Adipocyte (in vitro differentiated cells): ENCODE results near the gene CLTCL1.

Source experiments
- DNase-seq: peaks from one replicate; pipeline ENCODE4 v3.0.0-alpha.2; 2015; ENCODE audit warnings: low read depth
- H3K27me3 ChIP-seq: replicated peaks from 2 replicates; pipeline ENCODE4 v1.7.0; 2013; ENCODE audit warnings: mild to moderate bottlenecking, low read length, moderate library complexity; ENCODE audit not compliant: control insufficient read depth, insufficient read depth
- H3K36me3 ChIP-seq: 2 replicates; pipeline ENCODE4 v1.7.0; 2013; ENCODE audit warnings: low read length, mild to moderate bottlenecking, moderate library complexity; ENCODE audit not compliant: control insufficient read depth, insufficient read depth, severe bottlenecking
- H3K4me1 ChIP-seq: 2 replicates; pipeline ENCODE4 v1.7.0; 2013; ENCODE audit warnings: mild to moderate bottlenecking, low read length, moderate library complexity; ENCODE audit not compliant: control insufficient read depth, insufficient read depth
- H3K4me3 ChIP-seq: 2 replicates; pipeline ENCODE4 v1.7.0; 2013; ENCODE audit warnings: mild to moderate bottlenecking, low read length, moderate library complexity
- H3K9ac ChIP-seq: 2 replicates; pipeline ENCODE4 v1.7.0; 2013; ENCODE audit warnings: mild to moderate bottlenecking, low read length, moderate library complexity
- H3K9me3 ChIP-seq: 2 replicates; pipeline ENCODE4 v1.7.0; 2013; ENCODE audit warnings: mild to moderate bottlenecking, low read length, moderate library complexity; ENCODE audit not compliant: control insufficient read depth

CLTCL1 gene

DNA sequence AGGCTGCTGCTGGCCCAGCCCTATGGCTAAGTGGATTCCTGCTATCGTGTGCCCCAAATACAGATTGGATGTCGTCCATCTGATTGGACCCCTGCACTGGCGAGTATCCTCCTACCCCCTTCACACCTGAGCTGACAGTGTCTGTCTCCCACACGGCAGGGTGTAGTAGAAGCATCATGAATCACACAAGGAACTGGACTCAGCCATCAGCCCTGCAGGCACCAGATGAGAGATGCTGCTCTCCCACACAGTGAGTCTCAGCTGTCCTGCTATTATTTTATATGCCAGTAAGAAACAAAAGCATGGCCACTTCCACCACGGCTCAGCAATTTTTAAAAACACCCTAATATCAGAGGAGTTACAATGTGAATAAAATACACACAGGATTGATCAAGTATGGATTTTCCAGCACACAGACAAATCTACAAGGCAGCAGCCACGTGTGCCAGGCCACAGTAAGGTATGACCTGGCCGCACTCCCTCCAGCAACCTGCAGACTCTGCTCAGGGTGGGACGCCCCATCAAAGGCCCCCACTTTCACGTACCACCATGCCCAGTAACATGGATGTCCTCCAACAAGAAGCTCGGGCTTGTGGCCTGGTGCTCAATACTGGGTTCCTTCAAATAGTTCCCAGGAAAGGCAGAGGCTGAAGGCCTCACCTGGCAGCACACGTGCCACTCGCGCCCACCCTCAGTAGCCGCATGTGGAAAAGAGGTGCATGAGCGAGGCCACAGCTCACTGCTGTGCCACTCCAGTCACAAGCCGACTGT lies 96.6 kb downstream of the CLTCL1 start:
- no peaks in the 10 kb centered on the region for H3K27me3 ChIP-seq
- H3K36me3 ChIP-seq, result peaks cover 83% of the 10 kb centered on the region
- no peaks in the 10 kb centered on the region for H3K9me3 ChIP-seq
- DNase-seq, result no peak
- no peak overlapping the region for H3K4me3 ChIP-seq
- H3K4me1 ChIP-seq, result no peaks in the 10 kb centered on the region
- H3K9ac ChIP-seq, result no peak overlapping the region

DNA sequence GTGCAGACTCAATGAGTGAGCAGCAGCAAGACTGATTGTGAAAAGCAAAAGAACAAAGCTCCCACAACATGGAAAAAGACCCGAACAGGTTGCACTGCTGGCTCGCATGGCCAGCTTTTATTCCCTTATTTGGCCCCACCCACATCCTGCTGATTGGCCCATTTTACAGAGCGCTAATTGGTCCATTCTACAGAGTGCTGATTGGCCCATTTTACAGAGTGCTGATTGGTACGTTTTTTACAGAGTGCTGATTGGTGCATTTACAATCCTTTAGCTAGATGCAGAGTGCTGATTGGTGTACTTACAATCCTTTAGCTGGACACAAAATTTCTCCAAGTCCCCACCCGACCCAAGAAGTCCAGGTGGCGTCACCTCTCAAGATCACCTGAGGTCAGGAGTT lies 97.6 kb downstream of the CLTCL1 start:
- DNase-seq, result no peak
- H3K27me3 ChIP-seq, result no peaks in the 10 kb centered on the region
- no peaks in the 10 kb centered on the region for H3K4me1 ChIP-seq
- no peak overlapping the region for H3K9ac ChIP-seq
- H3K9me3 ChIP-seq, result no peaks in the 10 kb centered on the region
- peaks cover 82% of the 10 kb centered on the region for H3K36me3 ChIP-seq
- no peak overlapping the region for H3K4me3 ChIP-seq

- H3K36me3 ChIP-seq, result peaks cover 54% of the 10 kb centered on the region
- peaks cover 4% of the 10 kb centered on the region for H3K4me1 ChIP-seq
- H3K9me3 ChIP-seq, result no peaks in the 10 kb centered on the region
- H3K4me3 ChIP-seq, result no peak overlapping the region
- no peak for DNase-seq
- H3K27me3 ChIP-seq, result no peaks in the 10 kb centered on the region
- H3K9ac ChIP-seq, result no peak overlapping the region
Measured at GRCh38 chr22:19187716-19188563, 103.6 kb downstream of the CLTCL1 start.

- Histone ChIP-seq H3K27me3 (no peaks in the 10 kb centered on the region), H3K4me1 (peaks cover 9% of the 10 kb centered on the region), H3K4me3 (no peak overlapping the region), H3K9ac (peak overlapping the region; percentile 16), H3K9me3 (no peaks in the 10 kb centered on the region), H3K36me3 (peaks cover 46% of the 10 kb centered on the region)
- DNase-seq, result no peak
Measured at GRCh38 chr22:19184276-19184997, 107.1 kb downstream of the CLTCL1 start.

DNA sequence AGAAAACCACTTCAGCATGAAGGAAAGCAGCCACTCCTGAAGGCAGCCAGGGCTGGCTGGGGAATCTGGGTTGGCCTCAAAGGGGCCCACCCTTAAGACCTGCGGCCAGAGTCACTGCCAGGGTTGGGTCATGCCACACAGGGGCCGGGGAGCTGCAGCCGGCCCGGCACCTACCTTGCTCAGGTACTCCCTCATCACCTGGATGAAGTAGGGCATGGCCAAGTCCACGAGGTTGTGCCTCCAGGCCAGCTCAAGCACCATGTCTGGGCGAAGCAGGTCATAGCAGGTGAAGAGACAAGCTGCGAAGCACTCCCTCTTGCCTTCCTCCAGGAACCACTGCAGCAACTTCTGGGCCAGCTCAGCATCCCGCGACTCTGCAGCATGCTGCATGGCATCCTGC lies 108.3 kb downstream of the CLTCL1 start:
- H3K4me3 ChIP-seq, result no peak overlapping the region

GRCh38 chr22:19182472-19183157 lies 108.9 kb downstream of the CLTCL1 start:
- H3K9ac ChIP-seq, result no peak overlapping the region
- DNase-seq, result no peak
- H3K9me3 ChIP-seq, result no peaks in the 10 kb centered on the region
- peaks cover 33% of the 10 kb centered on the region for H3K36me3 ChIP-seq
- no peaks in the 10 kb centered on the region for H3K27me3 ChIP-seq
- peaks cover 13% of the 10 kb centered on the region for H3K4me1 ChIP-seq
- no peak overlapping the region for H3K4me3 ChIP-seq

More for the DNA sequence above, 108.3 kb downstream of the CLTCL1 start:
- Histone ChIP-seq H3K27me3 (no peaks in the 10 kb centered on the region), H3K9me3 (no peaks in the 10 kb centered on the region), H3K9ac (no peak overlapping the region), H3K36me3 (peaks cover 38% of the 10 kb centered on the region), H3K4me1 (peaks cover 13% of the 10 kb centered on the region)
- DNase-seq, result no peak

DNA sequence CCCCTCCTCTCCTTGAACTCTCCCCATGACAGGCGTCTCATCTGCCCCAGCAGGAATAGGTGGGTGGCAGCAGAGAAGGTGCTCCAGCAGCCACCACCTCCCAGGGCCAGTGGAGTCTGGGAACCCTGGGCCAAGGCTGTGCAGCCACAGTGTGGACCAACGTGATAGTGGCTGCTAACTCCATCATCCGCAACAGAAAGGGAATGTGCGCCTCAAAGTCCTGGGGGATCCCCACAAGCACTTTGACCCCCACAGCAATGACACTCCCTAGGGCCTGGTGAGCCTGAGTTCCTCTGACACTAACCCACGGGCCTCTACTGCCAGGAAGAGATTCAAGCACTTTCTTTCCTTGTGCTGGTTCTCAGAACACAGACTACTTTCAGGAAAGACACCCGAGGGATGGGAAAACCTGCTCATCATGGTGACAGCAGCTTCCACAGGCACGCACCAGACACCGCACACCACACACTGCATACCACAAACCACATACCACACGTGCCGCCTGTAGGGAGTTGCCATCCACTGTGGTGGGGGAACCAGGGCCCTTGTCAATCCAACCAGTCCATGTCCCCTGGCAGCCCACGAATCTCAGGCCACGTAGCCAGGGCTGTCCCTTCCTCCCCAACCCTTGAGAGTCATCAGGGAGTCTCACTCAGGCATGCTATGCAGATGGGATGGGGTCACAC lies 109.6 kb downstream of the CLTCL1 start:
- Histone ChIP-seq H3K4me3 (no peak overlapping the region), H3K4me1 (peaks cover 16% of the 10 kb centered on the region), H3K27me3 (no peaks in the 10 kb centered on the region), H3K9ac (no peak overlapping the region), H3K36me3 (peaks cover 30% of the 10 kb centered on the region), H3K9me3 (no peaks in the 10 kb centered on the region)
- DNase-seq, result no peak

- H3K27me3 ChIP-seq, result no peaks in the 10 kb centered on the region
- DNase-seq, result no peak
Measured at GRCh38 chr22:19180740-19181410, 110.6 kb downstream of the CLTCL1 start.

GRCh38 chr22:19180234-19180633 lies 111.3 kb downstream of the CLTCL1 start:
- Histone ChIP-seq H3K9me3 (no peaks in the 10 kb centered on the region), H3K27me3 (no peaks in the 10 kb centered on the region), H3K4me3 (no peak overlapping the region), H3K36me3 (peaks cover 38% of the 10 kb centered on the region), H3K9ac (peak overlapping the region; percentile 1), H3K4me1 (peaks cover 33% of the 10 kb centered on the region)
- no peak for DNase-seq

More at GRCh38 chr22:19180740-19181410, 110.6 kb downstream of the CLTCL1 start:
- Histone ChIP-seq H3K4me1 (peaks cover 26% of the 10 kb centered on the region), H3K9ac (peak overlapping the region; percentile 1), H3K36me3 (peaks cover 36% of the 10 kb centered on the region), H3K9me3 (no peaks in the 10 kb centered on the region), H3K4me3 (no peak overlapping the region)

DNA sequence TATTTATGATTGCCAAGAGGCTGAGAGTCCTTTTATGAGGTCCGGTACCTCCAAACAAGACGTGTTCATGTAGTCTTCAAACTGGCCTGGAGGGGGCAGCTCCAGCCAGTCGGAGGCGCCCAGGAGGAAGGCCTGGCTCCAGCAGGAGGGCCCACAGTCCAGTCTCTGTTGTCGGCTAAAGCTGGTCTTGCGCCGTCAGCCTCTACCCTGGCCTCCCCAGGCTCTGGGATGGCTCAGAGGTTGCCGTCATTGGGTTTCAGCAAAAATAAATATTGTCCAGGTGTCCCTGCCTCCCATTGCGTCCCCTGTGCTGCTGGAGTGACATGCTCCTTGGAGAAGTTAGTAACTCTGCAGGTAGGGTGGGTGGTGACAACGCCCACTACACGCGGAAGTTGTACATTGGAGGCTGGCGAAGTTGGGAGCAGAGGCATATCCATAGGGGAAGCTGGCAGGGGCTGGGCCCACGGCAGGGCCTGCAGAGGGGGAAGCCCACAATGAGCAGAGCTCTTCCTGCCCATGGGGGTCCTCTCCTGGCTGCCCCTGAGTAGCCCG lies 111.9 kb downstream of the CLTCL1 start:
- H3K27me3 ChIP-seq, result no peaks in the 10 kb centered on the region
- peak overlapping the region; percentile 87 for H3K9ac ChIP-seq
- peaks cover 39% of the 10 kb centered on the region for H3K36me3 ChIP-seq
- peak overlapping the region; percentile 78 for H3K4me3 ChIP-seq
- H3K4me1 ChIP-seq, result peaks cover 35% of the 10 kb centered on the region
- no peaks in the 10 kb centered on the region for H3K9me3 ChIP-seq
- DNase-seq, result peak; percentile 89
